Measurements from ENCODE around the gene SPINK5.

SPINK5 gene

GRCh38 chr5:148033134-148033533, 30.6 kb upstream of the SPINK5 start:
- TF ChIP-seq EZH2phosphoT487 (IDR thresholded peaks at IDR 0.05; ENCODE audit: borderline replicate concordance) (no peak), CTCF (conservative IDR thresholded peaks at IDR 0.05; ENCODE audit: low read length) (no peak)
- no peaks in the 10 kb centered on the region for H3K9me3 ChIP-seq (ENCODE audit: insufficient read depth, low read depth, low read length)
- no peak overlapping the region for H3K4me3 ChIP-seq (ENCODE audit: low read length, poor library complexity, severe bottlenecking)
- no peak overlapping the region for H3K4me2 ChIP-seq (ENCODE audit: low read depth, low read length, poor library complexity, severe bottlenecking)
- H3K4me1 ChIP-seq (ENCODE audit: insufficient read depth, low read length, poor library complexity, severe bottlenecking): no peaks in the 10 kb centered on the region
- H4K20me1 ChIP-seq (ENCODE audit: insufficient read depth, low read length, poor library complexity, severe bottlenecking): no peaks in the 10 kb centered on the region
- H3K9ac ChIP-seq (ENCODE audit: low read depth, low read length, poor library complexity, severe bottlenecking): no peak overlapping the region
- H3K36me3 ChIP-seq (ENCODE audit: insufficient read depth, low read length): no peaks in the 10 kb centered on the region
- H2AFZ ChIP-seq (ENCODE audit: low read length): no peak overlapping the region
- no peaks in the 10 kb centered on the region for H3K9me2 ChIP-seq (replicated peaks; ENCODE audit: low read depth, low read length)
- no peaks in the 10 kb centered on the region for H3K27me3 ChIP-seq (ENCODE audit: insufficient read depth, low read length, poor library complexity, severe bottlenecking)
- no peaks in the 10 kb centered on the region for H3K79me2 ChIP-seq (ENCODE audit: insufficient read depth, low read length)
- no peaks in the 10 kb centered on the region for H3F3A ChIP-seq (ENCODE audit: low read depth)

GRCh38 chr5:148035676-148036075, 28.1 kb upstream of the SPINK5 start:
- Histone ChIP-seq H3K4me1 (ENCODE audit: insufficient read depth, low read length, poor library complexity, severe bottlenecking) (no peaks in the 10 kb centered on the region), H3F3A (ENCODE audit: low read depth) (no peaks in the 10 kb centered on the region), H3K9me3 (ENCODE audit: insufficient read depth, low read depth, low read length) (no peaks in the 10 kb centered on the region), H3K4me3 (ENCODE audit: low read length, poor library complexity, severe bottlenecking) (no peak overlapping the region), H3K4me2 (ENCODE audit: low read depth, low read length, poor library complexity, severe bottlenecking) (no peak overlapping the region), H3K9ac (ENCODE audit: low read depth, low read length, poor library complexity, severe bottlenecking) (no peak overlapping the region), H3K79me2 (ENCODE audit: insufficient read depth, low read length) (no peaks in the 10 kb centered on the region), H4K20me1 (ENCODE audit: insufficient read depth, low read length, poor library complexity, severe bottlenecking) (no peaks in the 10 kb centered on the region), H2AFZ (ENCODE audit: low read length) (no peak overlapping the region), H3K27me3 (ENCODE audit: insufficient read depth, low read length, poor library complexity, severe bottlenecking) (no peaks in the 10 kb centered on the region), H3K9me2 (replicated peaks; ENCODE audit: low read depth, low read length) (no peaks in the 10 kb centered on the region), H3K36me3 (ENCODE audit: insufficient read depth, low read length) (no peaks in the 10 kb centered on the region)
- TF ChIP-seq EZH2phosphoT487 (IDR thresholded peaks at IDR 0.05; ENCODE audit: borderline replicate concordance) (no peak), CTCF (conservative IDR thresholded peaks at IDR 0.05; ENCODE audit: low read length) (no peak)

GRCh38 chr5:148042881-148043280, 20.9 kb upstream of the SPINK5 start:
- Histone ChIP-seq H4K20me1 (ENCODE audit: insufficient read depth, low read length, poor library complexity, severe bottlenecking) (no peaks in the 10 kb centered on the region), H3F3A (ENCODE audit: low read depth) (no peaks in the 10 kb centered on the region), H3K9me3 (ENCODE audit: insufficient read depth, low read depth, low read length) (no peaks in the 10 kb centered on the region), H3K9ac (ENCODE audit: low read depth, low read length, poor library complexity, severe bottlenecking) (no peak overlapping the region), H2AFZ (ENCODE audit: low read length) (no peak overlapping the region), H3K4me3 (ENCODE audit: low read length, poor library complexity, severe bottlenecking) (no peak overlapping the region), H3K27me3 (ENCODE audit: insufficient read depth, low read length, poor library complexity, severe bottlenecking) (no peaks in the 10 kb centered on the region), H3K4me2 (ENCODE audit: low read depth, low read length, poor library complexity, severe bottlenecking) (no peak overlapping the region), H3K4me1 (ENCODE audit: insufficient read depth, low read length, poor library complexity, severe bottlenecking) (no peaks in the 10 kb centered on the region), H3K36me3 (ENCODE audit: insufficient read depth, low read length) (no peaks in the 10 kb centered on the region), H3K79me2 (ENCODE audit: insufficient read depth, low read length) (no peaks in the 10 kb centered on the region), H3K9me2 (replicated peaks; ENCODE audit: low read depth, low read length) (no peaks in the 10 kb centered on the region)
- no peak for TF ChIP-seq EZH2phosphoT487 (IDR thresholded peaks at IDR 0.05; ENCODE audit: borderline replicate concordance)
- no peak for TF ChIP-seq CTCF (conservative IDR thresholded peaks at IDR 0.05; ENCODE audit: low read length)

Data from Loucy (cell line).